COLO668 (cell line): ENCODE measurements around the gene NR3C1.
A peak's percentile ranks its signal among the peaks of the same experiment; 100 is the strongest.

ENCODE experiments used
- DNase-seq: peaks from one replicate; lab custom pipeline; 2025; ENCODE audit not compliant: unreplicated experiment; lab: John Stamatoyannopoulos, UW

The NR3C1 gene

DNA sequence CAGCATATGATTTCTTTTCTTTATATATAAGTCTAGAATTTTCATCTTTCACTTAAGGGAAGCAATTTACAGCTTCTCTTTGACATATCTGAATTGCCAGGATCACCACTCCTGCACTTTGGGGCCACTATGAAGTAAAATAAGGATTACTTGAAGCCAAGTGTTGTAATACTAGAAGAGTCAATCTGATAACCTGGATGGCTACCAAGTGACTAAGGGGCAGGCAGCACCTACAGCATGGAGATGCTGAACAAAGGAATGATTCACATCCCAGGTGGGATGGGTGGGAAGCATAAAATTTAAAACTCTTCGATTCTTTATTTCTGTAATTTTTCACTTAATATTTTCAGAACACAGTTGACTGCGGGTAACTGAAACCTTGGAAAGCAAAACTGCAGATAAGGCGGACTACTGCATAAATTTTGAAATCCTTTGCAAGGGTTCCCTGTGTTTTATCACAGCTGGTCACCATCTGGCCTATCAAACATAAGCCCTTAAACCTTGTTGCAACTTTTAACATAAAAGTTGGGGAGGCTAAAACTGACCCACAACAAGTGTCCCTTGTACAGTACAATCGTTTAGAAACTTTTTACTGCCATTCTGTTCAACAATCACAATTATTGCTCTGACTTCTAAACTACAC is 31.2 kb downstream of the NR3C1 start:
- DNase-seq, result no peak

DNA sequence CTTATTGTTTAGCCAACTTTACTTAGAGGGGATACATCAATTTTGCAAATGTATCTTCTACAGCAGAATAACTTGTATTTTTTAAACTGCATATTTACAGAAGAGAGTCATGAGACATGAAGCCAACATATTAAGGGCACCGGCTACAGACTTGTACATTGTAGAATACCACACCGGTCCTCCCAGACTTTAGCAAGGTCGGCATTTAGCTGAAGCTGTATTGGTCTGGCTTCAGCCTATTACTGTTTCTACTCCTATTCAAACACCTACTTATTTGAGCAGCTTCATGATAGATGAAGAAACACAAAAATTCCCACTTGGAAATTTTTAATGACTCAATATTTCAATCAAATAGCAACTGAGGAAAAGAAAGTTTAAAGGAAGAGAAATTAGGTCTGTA is 33.0 kb downstream of the NR3C1 start:
- no peak for DNase-seq

DNA sequence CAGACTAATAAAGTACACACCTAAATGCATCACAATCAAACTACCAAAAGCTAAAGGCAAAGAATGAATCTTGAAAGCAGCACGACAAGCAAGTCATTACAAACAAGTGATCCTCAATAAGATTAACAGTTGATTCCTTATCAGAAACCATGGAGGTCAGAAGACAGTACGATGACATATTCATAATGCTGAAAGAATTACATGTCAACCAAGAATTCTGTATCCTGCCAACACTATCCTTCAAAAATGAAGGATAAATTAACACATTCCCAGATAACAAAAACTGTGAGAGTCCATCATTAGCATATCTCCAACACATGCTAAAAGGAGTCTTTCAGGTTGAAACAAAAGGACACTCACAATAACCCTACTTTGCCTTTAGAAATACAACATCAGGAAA is 39.4 kb downstream of the NR3C1 start:
- no peak for DNase-seq

DNA sequence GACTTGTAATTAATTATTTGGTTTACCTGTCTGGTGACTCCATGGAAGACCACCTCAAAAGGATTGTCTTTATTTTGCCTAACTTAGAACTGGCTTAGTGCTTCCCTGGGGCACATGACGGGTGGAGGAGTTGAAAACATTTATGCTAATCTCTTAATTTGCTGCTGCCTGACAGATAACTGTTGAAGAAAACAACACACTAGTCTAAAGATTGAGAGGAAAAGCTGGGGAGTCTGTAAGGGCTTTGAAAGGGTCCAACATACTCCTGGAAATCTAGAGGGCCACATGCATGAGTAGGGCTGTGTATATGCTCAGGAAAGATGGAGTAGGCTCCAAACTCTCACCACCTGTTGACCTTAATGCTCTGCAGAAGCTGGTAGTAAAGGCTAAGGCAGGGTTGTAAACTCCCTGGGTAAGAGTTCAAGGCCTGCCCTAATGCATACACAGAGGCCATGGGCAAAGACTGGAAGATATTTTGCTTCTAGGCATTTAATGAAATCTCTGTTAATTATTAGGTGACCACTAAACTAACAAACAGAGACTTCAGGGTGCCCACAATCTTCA is 40.7 kb downstream of the NR3C1 start:
- no peak for DNase-seq

DNA sequence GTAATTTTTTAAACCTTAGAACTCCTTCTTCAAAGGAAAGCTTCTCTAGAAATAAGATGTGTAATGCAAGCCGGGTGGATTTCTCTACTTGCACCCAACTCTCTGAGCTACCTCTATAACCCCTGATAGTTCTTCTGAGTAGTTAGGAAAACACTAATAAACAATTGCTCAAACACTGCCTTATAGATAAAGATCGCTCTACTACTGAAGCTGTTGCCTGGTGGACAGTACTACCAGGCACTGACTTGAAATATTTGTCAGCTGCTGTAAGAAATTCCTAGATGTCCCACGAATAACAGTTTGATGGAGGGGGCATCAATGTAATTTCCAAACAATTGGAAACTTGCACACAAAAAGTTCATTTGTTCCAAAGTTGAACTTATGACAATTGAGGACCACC is 42.0 kb downstream of the NR3C1 start:
- no peak for DNase-seq

DNA sequence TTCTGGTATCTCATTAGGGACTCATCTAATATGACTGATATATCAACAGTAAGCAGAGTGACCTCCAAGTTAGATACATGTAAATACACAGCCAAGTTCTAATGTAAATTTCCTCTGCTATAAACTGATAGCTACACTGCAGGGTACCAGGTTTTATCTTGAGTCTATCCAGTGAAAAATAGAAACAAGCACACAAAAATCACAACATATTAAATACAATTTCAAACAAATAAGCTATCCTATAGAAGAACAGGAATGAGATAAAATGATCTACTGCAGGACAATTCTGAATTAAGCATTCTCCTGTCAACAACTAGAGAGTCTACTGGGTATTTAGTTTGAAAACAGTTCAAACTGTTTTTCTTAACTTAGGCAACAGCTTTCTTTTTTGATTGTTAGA is 42.7 kb downstream of the NR3C1 start:
- DNase-seq, result no peak

DNA sequence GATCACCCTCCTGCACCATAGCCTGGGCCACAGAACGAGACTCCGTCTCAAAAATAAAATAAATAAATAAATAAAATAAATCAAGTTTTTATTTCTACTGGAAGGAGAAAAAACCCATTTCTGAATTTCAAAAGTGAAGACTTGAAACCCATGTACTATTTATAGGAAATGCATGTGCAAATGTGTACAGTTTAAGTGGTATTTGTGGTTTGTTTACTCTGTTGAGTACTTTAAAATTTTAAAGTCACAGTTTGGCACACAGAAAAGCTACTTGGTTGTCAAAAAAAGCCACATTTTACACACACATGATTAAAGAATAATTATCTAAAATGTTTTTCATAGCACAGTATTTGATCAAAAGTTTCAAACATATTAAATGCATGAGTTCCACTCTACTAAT is 43.6 kb downstream of the NR3C1 start:
- DNase-seq, result no peak

DNA sequence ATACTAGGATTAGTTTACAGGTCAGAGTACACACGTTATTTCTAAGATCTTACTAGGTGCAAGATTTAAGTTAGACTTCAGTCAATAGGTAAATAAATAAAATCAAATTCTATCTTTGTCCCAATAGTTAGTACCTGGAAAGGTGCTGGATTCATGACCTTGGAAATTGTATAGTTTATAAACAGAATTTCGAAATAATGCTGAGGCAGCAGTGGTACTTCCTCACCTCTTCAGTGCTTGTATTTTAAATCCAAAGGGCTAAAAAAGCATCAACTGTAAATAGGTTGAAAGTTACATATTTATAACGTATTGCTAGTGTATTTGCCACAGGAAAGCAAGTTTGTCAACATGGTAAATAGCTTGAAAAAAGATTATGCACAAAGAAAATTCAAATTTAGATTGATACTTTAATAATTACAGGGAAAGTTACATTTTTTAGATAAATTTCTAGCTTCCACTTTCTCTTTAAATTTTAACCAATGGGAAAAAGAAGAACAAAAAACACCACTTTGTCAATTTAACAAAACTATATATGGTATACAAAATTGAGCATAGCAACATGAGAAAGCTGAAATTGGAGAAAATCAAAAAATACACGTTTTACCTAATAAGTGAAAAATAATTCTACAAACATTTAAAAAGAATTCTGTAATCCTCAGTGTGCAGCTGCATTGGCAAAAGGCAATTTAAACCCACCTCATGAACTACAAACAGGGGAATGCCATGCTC is 46.5 kb downstream of the NR3C1 start:
- no peak for DNase-seq

DNA sequence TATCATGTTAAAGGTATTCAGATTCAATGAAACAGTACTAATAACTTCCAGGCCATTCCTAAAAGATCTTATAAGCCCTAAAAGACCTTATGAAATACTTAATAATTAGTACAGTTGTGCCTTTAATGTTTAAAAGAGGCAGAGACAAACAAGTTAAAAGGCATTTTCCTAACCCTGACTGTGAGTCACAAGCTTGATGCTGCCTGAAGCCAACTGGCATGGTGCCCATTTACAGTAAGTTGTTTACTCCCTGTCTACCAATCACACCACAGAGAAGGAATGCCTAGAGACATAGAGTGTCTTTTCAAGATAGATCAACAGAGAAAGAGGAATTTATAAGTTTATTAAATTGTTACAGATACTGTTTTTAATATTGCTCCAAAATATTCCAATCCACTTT is 47.8 kb downstream of the NR3C1 start:
- DNase-seq, result peak; percentile 64

DNA sequence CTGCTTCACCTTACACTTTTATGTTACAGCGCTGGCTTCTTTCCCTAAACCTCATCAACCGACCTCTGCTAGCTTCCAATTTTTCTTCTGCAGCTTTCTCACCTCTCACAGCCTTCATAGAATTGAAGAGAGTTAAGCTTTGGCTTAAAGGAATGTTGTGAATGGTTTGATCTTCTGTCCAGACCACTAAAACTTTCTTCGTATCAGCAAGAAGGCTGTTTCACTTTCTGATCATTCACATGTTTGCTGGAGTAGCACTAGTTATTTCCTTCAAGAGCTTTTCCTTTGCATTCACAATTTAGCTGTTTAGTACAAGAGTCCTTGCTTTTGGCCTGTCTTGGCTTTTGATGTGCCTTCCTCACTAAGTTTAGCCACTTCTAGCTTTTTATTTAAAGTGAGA is 49.5 kb downstream of the NR3C1 start:
- DNase-seq, result no peak

DNA sequence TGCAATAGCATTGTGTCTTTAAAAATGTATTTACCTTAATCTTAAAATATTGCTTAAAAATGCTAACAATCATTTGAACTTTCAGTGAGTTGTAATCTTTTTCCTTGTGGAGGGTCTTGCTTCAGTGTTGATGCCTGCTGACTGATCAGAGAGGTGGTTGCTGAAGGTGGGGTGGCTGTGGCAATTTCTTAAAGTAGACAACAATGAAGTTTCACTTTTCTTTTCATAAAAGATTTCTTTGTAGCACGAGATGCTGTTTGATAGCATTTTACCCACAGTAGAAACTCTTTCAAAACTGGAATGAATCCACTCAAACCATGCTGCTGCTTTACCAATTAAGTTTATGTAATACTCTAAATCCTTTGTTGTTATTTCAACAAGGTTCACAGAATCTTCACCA is 50.8 kb downstream of the NR3C1 start:
- DNase-seq, result no peak

DNA sequence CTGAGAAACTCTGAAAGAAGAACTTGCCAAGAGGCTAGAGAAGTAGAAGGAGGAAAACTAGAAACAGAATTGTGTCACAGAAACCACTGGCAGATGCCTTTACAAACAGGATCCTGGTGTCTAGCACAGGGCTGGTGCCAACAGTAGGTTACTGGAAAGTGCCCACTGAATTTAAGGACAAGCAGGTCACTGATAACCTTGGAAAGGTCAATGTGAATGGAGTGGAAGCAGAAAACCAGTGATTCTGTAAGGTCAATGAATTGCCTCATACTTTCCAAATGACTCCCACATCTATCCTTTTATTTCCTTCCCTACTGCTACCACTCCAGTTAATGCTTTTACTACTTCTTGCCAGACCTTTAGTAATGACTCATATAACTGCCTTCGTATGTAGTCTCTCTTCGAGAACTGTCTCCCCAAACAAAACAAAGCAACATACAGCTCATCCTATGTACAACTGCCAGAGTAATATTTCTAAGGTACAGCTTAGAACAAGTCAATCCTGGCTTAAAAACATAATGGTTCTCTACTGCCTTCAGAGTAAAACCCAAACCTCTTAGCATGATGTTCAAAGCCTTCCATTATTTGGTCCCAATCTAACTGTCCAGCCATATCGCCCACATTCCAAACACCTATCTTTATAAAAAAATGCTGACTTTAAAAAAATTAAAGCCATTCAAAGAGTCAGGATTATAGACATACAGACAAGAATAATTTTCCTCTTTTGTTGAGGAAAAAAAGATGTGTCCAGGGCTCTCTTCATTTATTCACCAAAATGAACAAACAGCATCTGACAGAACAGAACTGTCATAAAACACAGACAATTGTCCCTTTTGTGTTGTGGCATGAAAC is 52.5 kb downstream of the NR3C1 start:
- DNase-seq, result no peak

DNA sequence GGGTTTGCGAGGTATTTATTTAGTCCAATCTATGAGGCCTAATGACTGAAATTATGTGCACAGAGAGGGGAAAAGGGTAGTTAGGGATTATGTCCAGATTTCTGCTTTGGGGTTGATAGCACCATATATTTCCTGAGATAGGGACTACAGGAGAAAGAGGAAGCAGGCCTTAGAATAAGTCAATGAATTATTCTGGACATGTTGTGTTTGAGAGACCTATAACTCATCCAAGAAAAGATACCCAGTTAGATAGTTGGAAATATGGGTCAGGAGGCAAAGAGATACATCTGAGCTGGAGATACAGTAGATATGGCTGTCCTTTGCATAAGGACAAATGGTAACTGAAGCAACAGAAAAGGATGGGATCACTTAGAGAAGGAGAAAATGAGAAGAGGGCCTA is 53.1 kb downstream of the NR3C1 start:
- no peak for DNase-seq

DNA sequence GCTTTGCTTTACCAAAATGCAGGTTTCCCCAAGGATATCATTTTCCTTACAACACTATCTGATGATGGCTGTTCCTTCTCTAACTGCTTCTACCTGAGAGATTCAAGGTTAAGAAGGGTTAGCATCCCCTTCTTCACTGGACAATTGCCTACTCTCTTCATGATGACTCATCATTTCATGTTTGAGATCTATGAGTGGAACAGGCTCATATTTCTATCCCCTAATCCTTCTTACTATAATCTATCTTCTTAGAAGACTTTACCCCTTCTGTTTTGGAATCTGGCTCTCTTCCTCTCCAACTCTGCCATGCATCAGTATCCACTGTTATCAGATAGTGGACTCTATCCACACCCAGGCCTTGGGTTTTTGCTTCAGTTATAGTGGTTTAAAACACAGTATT is 54.3 kb downstream of the NR3C1 start:
- no peak for DNase-seq

DNA sequence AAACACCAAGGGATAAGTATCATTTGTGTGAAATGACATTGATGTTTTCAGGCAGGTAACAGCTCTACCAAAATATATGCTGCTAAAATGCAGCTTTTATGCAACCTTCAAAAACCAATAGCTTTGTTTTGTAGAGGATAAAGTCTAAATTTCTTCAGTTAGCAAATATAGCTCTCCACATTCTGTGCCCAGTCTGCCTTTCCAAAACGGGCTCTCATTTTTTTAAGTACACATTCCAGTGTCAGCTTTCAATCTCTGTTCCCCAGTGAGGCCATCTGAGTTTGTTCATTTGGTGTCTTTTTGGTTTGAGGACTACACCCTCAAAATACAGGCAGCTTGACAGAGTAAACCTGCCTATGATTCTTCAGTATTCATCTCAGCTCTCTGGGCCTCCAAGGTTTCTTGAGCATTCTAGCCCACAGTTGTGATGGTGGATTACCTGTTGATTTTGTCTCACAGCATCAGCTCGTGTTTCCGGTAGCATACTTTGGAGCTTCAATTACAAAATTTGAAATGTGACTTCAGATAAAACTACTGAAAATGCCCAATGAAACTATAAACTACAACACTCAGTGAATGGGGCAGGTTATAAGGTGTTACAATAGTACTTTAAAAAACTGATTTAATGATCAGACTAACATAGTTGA is 55.7 kb downstream of the NR3C1 start:
- DNase-seq, result no peak

DNA sequence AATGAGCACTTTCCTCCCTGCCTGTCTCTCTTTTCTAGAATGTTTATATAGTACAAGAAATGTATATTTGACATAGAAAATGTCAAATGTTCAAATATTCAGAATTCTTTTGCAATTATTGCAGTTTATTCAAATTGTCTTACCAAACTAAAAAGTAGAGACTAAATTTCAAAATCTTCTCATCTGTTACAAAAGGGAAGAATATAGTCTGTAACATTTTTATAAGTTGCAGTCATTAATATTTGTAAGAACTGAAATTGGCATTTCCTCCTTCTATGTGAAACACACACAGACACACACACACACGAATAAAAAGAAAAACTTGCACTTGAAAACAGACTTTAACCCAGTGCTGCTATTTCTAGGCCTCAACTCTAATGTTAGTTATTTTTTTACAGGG is 56.4 kb downstream of the NR3C1 start:
- no peak for DNase-seq

DNA sequence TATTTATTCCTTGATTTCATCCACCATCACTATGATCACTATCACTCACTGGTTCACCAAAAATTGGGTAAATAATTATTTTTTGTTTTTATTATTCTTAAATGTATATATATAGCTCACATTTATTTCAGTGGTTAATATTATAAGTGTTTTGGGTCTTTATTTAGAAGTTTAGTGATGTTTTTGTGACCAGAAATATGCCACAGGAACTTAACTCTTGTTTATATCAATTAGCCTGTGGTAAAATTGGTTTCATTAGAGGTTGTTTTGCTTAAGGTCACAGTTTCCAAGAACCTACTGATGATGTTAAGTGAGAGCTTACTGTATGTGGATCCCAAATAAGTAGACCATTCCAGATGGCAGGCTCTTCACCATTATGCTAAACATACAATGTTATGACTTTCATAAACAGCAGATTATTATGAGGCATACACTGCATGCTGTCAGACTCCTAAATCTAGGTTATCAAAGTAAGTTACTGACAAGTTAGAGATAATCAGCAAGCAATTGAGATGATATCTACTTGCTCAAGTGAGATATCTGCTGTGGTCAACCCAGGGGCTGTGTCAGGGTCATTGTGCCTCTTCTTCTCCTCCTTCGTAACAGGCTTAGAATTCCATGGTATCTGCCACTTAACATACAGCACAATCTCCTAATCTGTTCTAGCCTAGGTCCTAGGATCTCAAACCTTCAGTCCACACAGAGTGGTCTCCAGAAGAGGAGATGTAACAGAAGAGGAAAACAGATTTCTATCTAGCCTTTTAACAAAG is 57.6 kb downstream of the NR3C1 start:
- DNase-seq, result no peak

DNA sequence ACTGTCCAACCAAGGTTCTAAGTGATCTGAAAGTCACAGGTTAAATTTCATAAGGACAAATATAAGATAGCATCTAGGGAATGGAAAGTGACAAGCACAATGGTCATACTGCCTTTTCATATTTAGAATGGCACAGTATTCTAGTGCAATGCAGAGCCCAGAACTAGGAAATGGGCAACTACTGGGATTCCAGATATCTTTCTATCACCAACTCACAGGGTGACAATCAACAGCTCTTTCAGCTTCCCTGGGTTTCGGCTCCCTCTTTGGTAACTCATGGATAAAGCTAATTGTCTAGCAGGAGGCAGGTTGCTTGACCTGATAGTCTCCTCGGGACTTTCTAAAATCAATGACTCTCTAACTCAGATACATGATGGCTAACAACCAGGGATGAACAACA is 60.4 kb downstream of the NR3C1 start:
- no peak for DNase-seq

DNA sequence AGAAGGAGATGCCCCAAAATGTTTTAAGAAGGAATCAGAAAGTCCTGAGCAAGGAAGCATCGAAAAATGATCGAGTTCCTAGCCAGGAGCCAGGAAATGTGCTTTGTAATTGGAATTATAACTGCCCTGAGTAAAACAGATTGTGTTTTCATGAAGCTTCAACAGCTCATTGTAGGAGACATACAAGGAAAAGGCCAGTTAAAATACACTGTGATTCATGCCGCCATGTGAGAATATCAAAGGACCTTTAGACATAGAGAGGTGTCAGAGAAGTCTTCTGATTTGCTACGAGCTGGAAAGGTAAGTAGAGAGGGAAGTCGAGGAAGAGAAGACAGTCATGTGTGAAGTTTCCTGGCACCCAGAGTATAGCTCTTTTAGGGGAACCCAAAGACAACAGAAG is 60.9 kb downstream of the NR3C1 start:
- no peak for DNase-seq

DNA sequence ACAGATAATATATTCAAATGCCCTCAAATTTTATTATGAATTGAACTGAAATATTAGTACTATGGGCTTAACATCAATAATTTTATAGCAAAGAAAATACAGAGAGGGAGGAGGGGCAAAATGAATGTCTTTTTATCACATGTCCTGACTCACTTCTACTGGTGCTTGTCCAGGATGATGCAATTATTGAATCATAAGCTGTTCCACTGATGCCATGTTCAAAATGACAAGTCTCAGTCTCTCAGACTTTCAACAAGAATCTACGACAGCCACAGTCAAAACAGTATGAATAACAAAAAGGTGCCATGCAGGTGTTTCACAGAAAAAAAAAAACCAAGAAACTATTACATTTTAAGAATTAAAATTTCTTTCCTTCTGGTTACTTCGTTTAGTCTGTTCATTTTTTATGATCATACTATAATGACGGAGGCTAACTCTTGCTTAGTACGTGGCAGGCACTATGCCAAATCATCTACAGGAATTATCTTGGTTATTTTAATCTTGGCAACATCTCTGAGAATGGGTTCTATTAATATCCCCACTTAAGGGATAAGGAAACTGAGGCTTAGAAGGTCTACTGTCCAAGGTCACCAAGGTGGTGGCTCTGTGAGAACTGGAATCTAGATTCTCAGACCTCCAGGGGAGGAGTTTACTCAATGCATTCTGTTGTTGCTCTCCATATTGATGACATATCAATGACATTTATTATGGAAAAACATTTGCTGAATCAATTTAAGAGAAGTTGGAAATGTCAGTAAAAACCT is 61.5 kb downstream of the NR3C1 start:
- no peak for DNase-seq
